NCI-H748 (cell line): ENCODE data around the gene PHOSPHO2.
A peak's percentile ranks its signal among the peaks of the same experiment; 100 is the strongest.

ENCODE experiments used
- DNase-seq: peaks from one replicate; lab custom pipeline; 2025; ENCODE audit not compliant: unreplicated experiment; lab: John Stamatoyannopoulos, UW

Gene PHOSPHO2

GRCh38 chr2:169715379-169716237, 21.3 kb downstream of the PHOSPHO2 start:
- DNase-seq, result peak; percentile 58

DNA sequence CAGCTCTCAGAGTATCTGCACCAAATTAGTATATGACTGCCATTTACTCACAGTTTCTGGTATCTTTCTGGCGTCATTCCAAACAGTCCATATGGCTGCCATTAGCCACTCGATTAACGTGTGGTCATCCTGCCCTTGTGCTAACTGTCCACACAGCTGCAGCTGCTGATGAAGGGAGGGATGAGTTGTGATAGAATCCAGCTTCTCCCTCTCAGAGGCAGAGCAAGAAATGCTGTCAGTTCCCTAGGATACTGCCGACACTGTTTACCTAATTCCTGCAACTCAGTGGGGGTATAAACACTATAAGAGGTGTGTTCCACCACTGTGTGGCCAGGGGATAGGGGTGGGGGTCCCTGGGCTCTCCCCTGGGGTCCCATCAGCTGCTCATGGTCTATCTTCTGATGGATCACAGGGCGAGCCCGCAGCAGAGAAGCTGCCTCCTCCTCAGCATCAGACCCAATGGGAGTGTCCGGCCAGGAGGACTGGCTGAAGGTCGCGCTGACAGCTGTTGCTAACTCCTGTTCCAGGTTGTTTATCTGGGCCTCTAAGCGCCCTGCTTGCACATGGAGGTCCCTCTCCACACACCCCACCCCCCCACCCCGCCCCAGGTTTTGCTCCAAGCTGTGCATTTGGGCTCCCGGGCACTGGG, 22.1 kb downstream of the PHOSPHO2 start:
- peak; percentile 93 for DNase-seq

GRCh38 chr2:169716938-169717690, 22.8 kb downstream of the PHOSPHO2 start:
- peak; percentile 87 for DNase-seq

- no peak for DNase-seq
Observed at GRCh38 chr2:169717691-169718063, 23.4 kb downstream of the PHOSPHO2 start.

GRCh38 chr2:169718930-169719504, 24.7 kb downstream of the PHOSPHO2 start:
- no peak for DNase-seq

DNA sequence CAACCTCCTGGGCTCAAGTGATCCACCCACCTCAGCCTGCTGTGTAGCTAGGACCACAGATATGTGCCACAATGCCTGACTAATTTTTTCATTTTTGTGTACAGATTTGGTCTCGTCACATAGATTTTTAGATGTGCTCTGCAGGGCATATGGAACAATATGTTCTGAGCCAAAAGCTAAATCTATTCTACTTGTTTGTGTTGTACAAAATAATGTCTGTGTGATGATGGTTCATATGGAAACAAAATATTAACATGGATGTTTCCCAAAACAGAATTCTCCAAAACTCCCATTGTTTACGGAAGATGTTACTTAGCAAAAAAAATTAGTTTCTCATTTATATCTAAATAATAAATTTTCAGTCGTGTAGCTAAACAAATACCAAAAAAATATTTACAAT, 26.7 kb downstream of the PHOSPHO2 start:
- DNase-seq, result no peak

DNA sequence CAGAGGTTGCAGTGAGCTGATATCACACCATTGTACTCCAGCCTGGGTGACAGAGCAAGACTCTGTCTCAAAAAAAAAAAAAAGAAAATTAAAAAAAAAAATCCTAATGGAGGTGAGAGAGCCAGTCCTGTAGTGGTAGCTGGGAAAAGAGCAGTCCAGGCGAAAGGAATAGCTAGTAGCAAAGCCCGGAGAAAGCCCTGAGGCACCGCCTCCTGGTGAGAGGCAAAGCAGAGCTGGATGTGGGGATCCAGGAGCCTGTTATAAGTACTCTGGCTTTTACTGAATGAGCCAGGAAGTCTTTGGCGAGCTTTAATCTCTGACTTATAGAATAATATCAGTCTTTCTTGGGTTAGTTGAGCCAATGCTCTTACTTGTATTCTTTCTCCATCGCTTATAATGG, 32.8 kb downstream of the PHOSPHO2 start:
- DNase-seq, result no peak

DNA sequence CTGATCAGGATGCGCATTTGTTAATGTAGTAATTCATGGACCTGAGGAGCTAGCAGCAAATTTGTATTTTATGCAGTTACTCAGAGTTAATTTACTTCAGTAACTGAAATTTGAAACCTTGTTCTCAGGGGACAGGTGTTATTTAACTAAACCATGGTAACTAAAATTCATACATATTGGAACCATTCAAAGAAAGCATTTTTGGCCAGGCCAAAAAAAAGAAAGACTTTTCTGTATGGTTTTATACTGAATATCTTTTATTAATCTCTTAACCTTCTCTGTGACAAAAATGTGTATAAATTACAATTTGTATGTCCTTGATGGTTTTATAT, 35.0 kb downstream of the PHOSPHO2 start:
- DNase-seq, result no peak

GRCh38 chr2:169732075-169732474, 37.8 kb downstream of the PHOSPHO2 start:
- DNase-seq, result no peak

DNA sequence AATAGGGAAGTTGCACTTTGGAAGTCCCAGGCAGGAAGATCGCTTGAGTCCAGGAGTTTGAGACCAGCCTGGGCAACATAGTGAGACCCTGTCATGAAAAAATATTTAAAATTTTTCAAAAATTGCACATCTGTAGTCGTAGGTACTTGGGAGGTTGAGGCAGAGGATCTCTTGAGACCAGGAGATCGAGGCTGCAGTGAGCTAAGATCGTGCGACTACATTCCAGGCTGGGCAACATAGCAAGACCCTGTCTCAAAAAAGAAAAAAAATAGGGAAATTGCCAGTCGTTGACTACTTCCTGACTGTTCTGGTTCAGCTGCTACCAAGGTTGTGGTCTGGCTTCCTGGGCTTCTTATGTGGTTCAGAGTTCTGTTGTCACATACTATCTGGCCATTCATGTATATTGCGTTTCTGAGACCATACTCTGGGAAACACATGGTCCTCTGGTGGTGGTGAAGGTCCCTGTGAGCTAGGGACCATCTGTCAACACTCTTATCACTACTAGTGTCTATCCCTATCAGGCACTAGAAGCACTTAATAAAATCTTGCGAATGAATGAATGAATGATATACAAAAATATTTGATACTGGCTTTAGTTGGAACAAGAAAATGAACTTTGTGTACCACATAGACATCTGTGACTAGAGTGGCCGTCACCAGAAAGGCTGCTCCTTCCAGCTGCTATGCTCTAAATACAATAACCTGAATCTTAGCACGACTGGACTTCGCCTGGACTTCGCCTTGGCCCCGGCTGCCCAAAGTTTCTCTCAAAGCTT, 38.5 kb downstream of the PHOSPHO2 start:
- no peak for DNase-seq

DNA sequence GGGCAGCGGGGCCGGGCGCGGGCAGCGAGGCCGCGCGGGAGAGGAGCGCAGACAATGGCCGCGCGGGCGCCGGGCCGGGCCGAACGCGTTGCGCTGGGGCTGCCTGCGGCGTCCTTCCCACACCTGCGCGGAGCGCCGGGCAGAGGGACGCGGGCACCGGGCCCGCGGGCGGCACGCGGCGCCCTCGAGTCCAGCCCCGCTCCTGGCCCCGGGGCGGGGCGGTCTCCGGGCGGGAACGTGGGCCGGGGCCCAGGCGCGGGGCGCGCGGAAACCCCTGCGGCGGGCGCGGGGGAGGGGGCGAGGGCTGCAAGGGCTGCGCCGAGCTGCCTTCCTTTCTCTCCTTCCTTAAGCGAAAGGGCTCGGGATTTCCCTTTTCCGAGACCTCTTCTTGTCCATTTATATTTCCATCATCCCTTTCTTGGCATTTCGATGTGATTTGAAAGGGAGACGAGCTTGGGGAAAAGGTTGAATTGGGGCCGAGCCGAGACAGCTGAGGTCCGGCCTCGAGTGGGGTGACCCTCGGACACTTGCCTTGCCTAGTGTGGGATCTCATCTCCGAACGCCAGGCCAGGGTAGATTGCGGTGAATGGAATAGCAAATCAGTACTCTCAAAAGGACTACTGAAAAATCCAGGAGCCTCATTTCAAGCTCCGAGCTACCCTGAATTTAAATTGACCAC, 40.0 kb downstream of the PHOSPHO2 start:
- peak; percentile 64 for DNase-seq

DNA sequence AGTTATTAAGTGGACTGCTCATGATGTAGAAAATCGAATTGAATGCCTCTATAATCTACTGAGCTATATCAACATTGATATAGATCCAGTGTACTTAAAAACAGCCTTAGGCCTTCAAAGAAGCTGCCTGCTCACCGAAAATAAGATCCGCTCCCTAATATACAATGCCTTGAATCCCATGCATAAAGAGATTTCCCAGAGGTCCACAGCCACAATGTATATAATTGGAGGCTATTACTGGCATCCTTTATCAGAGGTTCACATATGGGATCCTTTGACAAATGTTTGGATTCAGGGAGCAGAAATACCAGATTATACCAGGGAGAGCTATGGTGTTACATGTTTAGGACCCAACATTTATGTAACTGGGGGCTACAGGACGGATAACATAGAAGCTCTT, 41.4 kb downstream of the PHOSPHO2 start:
- no peak for DNase-seq

- no peak for DNase-seq
Observed at GRCh38 chr2:169736902-169737301, 42.6 kb downstream of the PHOSPHO2 start.

DNA sequence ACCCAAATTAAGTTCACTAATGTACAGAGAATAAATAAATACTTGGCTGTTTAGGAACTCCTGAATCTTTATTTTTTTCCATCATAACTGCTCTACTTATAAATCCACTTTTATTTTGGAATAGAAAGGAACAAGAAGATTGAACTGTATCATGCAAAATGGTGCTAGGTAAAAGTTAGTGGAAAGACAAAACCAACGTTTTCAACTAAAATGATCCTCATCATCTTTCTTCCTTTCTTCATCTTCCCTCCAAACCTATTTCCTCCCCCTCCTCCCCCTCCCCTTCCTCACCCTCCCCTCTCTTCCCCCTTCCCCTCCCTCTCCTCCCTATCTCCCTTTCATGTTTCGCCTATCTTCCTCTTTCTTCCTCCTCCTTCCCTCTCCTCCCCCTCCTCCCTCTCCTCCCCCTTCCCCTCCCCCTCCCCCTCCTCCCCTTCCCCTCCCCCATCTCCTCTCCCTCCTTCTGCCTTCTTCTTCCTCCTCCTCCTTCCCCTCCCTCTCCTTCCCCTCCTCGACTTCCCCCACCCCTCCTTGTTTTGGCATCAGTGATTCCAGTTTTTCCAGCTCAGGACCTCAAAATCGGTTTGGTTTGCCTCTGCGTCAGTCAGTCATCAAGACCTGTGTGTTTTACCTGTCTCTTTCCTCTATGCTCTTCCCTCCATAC, 44.4 kb downstream of the PHOSPHO2 start:
- no peak for DNase-seq

GRCh38 chr2:169739351-169739750, 45.1 kb downstream of the PHOSPHO2 start:
- no peak for DNase-seq

DNA sequence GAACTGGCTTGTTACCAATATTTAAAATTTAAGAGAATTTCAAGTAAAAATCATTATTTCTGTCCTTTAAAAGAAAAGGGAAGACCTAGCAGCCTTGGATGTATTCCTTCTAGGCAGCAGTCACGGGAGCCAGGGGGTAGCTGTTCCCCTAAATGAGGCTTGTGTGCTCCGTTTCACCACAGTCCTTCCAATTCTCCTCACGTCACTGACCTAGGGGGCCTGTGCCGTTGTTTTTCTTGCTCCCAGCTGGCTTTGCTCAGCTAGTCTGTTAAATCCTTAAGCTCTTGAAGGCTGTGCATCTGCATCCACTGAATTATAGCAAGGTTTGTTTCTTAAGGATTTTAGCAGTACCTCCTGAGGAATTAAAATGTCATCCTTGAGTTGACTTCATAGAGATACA, 49.3 kb downstream of the PHOSPHO2 start:
- no peak for DNase-seq

DNA sequence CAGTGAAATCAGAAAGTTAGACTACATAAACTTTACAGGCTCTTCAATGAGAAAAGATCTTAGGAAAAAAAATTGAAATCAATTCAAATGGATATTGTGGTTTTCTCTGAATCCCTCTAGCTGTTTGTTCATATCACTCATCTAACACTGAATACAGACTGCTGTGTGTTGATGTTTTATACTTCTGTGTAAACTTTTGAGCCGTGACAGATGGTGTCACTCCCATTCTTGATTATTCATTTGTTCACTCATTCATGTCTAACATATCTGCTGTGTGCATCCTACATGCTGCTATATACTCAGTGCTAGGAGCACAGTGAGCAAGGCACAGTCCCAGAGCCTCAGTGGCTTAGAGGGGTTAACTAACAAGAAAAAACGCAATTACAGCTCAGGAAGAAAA, 52.0 kb downstream of the PHOSPHO2 start:
- DNase-seq, result no peak

DNA sequence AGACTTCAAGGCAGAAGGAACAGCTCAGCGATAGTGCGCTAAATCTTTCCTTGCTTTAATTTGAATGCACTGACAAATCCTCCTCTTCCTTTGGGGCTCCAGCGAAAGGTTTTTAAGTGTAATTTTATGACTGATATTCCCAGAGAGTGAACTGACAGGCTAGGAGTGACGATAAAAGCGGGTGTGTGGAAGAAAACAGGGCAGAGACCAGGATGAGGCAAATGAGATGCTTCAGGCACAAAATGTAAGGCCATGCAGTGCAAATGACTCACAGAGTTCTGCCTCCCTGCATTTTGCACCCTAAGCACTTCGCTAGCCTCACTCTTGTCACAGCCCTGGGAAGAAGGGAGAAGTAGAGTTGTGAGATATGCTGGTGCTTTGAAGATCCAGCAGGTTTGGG, 54.0 kb downstream of the PHOSPHO2 start:
- DNase-seq, result no peak
